Astrocyte of the hippocampus (primary cell): Measurements from ENCODE around the gene GATAD2B.

Experiments
- DNase-seq: peaks from one replicate; pipeline ENCODE4 v3.0.0; 2011; ENCODE audit warnings: low read depth, low spot score

GATAD2B gene

GRCh38 chr1:153922972-153923925, at the start of gene GATAD2B:
Gene GATAD2B, minus strand, starts transcription at chr1:153922972. Its CDS starts 94,625 bp downstream, at chr1:153828347.
- DNase-seq = peak; percentile 100

DNA sequence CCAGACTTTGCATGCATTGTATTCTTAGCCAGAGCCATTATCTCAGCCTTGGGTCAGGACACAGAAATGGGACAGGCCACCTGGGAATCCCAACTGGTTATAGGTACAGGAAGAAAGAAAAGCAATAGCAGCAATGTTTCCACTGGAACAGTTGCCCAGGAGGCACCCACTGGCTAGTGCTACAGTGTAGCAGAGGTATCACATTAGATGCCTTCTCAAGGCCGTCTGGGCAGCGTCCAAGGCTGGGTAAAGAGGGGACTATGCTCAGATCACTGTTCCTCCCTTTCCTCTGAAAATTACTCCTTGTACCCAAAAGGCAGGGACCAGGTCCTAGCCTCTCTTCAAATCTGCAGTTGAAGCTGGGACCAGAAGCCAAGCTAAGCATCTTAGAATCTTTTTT, 47.6 kb upstream of the GATAD2B start:
- no peak for DNase-seq

- no peak for DNase-seq
These were observed 46.2 kb upstream of the GATAD2B start for GRCh38 chr1:153968972-153969371.

GRCh38 chr1:153968408-153968807, 45.6 kb upstream of the GATAD2B start:
- no peak for DNase-seq

- no peak for DNase-seq
These were observed 45.2 kb upstream of the GATAD2B start for GRCh38 chr1:153968000-153968363.

- peak; percentile 98 for DNase-seq
These were observed 44.6 kb upstream of the GATAD2B start, which contains the start of gene CREB3L4 for GRCh38 chr1:153967107-153967999. Gene CREB3L4, plus strand, starts transcription at chr1:153967902. Its CDS starts 624 bp downstream, at chr1:153968526.

DNA sequence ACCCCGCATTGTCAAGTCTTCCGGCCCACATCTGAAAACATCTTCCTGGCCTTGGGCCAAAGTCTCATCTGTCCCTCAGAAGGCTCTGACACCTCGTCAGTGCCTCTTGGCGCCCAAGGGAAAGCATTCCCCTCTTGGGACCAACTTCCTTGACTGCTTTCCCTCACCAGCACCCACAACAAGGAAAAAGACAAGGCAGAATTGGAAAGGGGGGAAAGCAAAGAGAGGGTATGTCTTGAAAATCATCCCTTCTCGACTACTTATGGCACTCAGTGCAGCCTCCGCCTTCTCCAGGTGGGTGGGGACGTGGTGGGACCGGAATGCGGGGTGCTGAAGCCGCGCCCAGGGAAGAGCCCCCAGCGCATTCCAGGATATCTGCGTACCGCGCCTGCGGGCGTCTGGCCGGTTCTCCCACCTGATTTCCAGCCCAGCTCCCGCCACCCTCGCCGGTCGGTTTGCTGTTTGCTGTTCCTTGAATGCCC, 41.1 kb upstream of the GATAD2B start:
- DNase-seq = peak; percentile 71

- DNase-seq = peak; percentile 99
These were observed 40.5 kb upstream of the GATAD2B start, which contains the start of gene SLC39A1 for GRCh38 chr1:153963030-153963849. Gene SLC39A1, minus strand, starts transcription at chr1:153963537. Its CDS starts 822 bp downstream, at chr1:153962715.

DNA sequence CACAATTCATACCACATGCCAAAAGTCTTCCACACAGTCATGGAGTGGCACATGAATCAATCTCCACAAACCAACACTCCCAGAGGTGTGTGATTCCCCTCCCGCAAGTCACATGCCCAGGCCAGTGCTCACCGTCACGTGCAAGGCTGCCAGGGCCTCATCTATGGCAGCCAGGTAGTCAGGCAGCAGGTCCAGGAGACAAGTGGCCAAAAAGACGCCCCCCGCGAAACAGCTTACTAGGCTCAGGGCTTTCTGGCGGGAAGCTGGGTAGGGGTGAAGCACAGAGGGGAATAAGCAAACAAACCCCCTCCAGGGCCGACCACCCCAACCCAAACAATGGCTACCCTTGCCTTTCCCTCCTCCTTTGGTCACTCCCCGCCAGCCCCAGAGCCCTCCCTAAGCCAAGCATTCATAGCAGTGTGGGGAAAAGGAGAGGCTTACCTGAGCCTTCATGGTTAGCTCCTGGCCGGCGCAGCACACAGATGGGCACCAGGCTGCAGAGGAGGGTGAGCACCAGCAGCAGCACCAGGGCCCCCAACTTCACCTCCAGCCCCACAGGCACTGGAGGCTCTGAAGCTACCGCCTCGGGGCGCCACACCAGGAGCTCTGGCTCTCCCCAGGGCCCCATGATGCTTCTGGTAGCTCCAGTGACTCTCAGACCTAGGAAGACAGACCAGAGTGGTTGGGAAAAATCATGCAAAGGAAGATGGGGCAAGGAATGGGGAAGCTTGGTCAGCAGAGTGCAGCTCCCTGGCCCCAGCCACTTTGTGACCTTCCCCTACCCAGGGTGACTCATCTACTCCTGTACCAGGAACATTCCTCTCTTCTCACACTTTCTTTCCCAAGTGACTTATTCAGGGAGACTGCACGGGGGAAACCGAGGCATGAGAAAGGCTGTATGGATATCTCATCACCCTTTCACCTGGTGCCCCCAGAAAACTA, 39.6 kb upstream of the GATAD2B start:
- DNase-seq = peak; percentile 62

DNA sequence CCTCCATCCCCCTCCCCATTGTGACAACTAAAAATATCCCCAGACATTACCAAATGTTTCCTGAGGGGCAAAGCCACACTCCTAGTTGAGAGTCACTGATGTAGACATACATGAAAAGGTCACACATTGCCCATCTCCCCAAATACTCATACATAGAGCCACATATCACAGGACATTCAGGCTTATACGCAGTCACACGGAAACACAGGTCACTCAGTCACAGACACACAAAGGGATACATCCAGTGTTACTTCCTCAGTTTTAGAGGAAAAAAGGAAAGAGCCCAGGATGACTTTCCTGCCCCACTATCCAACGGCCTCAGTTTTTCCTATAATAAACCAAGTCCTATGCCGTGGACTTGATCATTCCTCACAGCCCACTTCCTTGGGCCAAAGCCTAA, 38.6 kb upstream of the GATAD2B start:
- no peak for DNase-seq

GRCh38 chr1:153960206-153960605, 37.4 kb upstream of the GATAD2B start:
- DNase-seq = no peak

DNA sequence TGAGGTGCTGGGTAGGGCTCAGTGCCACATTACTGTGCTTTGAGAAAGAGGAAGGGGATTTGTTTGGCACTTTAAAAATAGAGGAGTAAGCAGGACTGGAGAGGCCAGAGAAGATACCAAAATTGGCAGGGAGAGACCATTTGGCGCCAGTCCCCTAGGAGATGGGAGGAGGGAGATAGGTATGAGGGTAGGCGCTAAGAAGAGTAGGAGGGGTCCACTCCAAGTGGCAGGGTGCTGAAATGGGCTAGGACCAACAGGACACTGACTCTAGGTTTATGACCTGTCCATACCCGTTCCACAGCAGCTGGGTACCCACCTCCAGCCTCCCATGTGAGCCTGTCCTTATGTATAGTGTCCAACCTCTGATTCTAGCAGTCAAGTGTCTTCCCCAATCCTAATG, 36.7 kb upstream of the GATAD2B start:
- no peak for DNase-seq

DNA sequence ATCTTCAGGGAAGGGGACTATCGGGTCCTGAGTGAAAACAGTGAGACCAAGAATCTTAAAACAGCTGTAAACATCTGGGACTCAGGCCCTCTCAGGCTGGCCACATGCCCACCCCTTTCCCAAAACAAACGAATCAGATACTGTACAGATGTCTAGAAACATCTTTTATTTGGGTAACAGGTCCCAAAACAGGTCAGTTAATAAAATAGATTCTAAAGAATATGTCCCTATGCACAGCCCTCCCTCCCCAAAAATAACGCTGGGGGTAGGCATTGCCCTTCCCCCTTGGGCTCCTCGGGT, 36.1 kb upstream of the GATAD2B start:
- DNase-seq = no peak

- peak; percentile 99 for DNase-seq
These were observed 35.6 kb upstream of the GATAD2B start, which contains the start of gene CRTC2 for GRCh38 chr1:153958111-153958960. Gene CRTC2, minus strand, starts transcription at chr1:153958612. Its CDS starts 115 bp downstream, at chr1:153958497.

- peak; percentile 53 for DNase-seq
These were observed 35.0 kb upstream of the GATAD2B start for GRCh38 chr1:153957744-153958110.

DNA sequence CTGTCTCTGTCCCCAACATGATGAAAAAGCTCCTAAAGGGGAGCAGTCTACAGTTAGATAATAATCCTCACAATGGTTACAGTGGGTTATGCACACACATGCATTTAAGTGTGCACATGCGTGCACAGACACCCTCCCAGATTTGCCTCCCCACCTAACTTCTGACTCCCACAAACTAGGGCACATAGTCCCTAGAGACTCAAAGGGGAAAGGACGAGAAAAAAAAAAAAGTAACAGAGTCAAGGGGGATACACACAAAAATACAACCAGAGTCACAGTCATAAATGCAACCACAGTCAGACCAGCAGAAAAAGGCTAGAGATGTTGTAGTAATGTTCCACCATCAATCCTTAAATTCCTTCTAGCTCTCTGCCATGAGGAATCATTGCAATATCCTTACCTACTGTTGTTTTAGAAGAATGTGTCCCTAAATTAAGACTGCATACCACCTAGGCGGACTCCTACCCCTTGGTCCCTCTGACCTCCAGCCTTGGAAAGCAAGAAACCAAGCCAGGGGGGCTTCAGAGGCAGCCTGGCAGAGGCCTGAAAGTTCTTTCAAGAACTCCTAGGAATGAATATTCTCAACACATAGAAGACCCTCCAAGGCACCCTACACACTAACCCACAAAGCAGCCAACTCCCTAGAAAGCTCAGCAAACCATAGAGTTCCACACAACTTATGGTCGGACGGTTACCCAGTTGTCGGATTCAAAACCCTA, 34.4 kb upstream of the GATAD2B start:
- DNase-seq = no peak

DNA sequence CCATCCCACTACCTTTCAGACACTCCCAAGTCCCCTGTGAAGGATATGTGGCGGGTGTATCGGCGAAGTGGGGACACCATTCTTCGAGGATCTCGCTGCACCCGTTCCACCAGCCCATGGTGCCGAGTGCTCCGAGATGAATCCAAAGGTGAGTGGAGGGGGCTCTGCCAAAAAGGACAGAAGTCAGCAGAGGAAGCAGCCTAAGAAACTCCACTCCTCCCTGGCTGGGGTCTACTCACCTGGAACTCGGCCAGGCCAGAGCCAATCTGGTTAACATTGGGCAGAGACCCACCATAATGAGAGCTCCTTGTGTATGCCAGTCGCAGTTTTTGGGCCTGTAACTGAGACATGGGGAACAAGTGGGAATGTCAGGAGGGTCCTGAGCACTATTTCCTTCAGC, 32.1 kb upstream of the GATAD2B start:
- DNase-seq = no peak

DNA sequence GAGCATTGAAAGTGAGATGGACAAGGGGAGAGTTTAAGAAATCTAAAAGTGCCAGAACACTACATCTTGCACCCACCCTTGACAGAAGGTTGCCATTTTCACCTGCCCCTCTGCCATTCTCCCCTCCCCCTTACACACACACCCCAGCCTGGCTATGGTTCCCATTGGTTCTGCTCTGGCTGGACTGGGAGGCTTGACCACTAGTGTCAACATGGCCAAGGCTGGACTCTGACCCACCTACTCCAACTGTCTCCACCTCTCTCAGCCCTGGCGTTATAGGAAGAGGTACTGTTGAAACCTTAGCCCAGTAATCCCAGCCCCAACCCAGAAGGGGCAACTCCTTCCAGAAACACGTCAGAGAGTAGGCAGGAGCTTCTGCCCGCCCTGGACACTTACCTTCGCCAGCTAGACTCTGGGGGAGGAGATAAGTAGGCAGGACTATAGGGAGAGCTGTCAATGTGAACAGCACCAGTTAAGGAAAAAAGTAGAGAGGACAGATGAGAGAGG, 31.1 kb upstream of the GATAD2B start:
- DNase-seq = no peak
